Measurements from ENCODE around the gene LILRA5.

- no peak for TF ChIP-seq CTCF (IDR thresholded peaks at IDR 0.05)
- no peak for TF ChIP-seq EP300 (IDR thresholded peaks at IDR 0.05)
Observed at GRCh38 chr19:54311486-54311885, 1.5 kb downstream of the LILRA5 start.
